HTR-8/SVneo (cell line): Measurements from ENCODE around the gene RFTN1.

Experiments used
- DNase-seq: peaks from one replicate; pipeline ENCODE4 v3.0.0; 2011; ENCODE audit warnings: low spot score, mixed read lengths; ENCODE audit not compliant: insufficient read length
- FAIRE-seq: peaks from 2 replicates; lab custom pipeline; 2011; peaks lifted over from hg19 to GRCh38; lab: Jason Lieb, UNC

RFTN1 gene

GRCh38 chr3:16442730-16443129 lies 70.8 kb downstream of the RFTN1 start:
- FAIRE-seq (no peak), DNase-seq (no peak)

GRCh38 chr3:16441371-16441875 lies 72.1 kb downstream of the RFTN1 start:
- DNase-seq (no peak), FAIRE-seq (no peak)

- FAIRE-seq (no peak), DNase-seq (no peak)
These were observed 73.4 kb downstream of the RFTN1 start for GRCh38 chr3:16439848-16440708.

GRCh38 chr3:16439163-16439847 lies 74.2 kb downstream of the RFTN1 start:
- DNase-seq (no peak), FAIRE-seq (no peak)

- no peak for FAIRE-seq
- DNase-seq = no peak
These were observed 75.9 kb downstream of the RFTN1 start for GRCh38 chr3:16437640-16438039.

GRCh38 chr3:16433701-16434151 lies 79.8 kb downstream of the RFTN1 start:
- no peak for FAIRE-seq
- DNase-seq = no peak

- FAIRE-seq (no peak), DNase-seq (no peak)
These were observed 80.8 kb downstream of the RFTN1 start for GRCh38 chr3:16432714-16433113.

- DNase-seq (no peak), FAIRE-seq (no peak)
These were observed 82.5 kb downstream of the RFTN1 start for GRCh38 chr3:16430717-16431630.

GRCh38 chr3:16429086-16429485 lies 84.4 kb downstream of the RFTN1 start:
- FAIRE-seq = no peak

GRCh38 chr3:16428612-16429011 lies 84.9 kb downstream of the RFTN1 start:
- FAIRE-seq = no peak
- no peak for DNase-seq

More at GRCh38 chr3:16429086-16429485, 84.4 kb downstream of the RFTN1 start:
- no peak for DNase-seq

- DNase-seq (peak; percentile 41), FAIRE-seq (peak; percentile 71)
These were observed 86.2 kb downstream of the RFTN1 start for GRCh38 chr3:16427103-16427965.

- no peak for DNase-seq
- no peak for FAIRE-seq
These were observed 86.8 kb downstream of the RFTN1 start for GRCh38 chr3:16426665-16427064.

- FAIRE-seq = no peak
- no peak for DNase-seq
These were observed 87.5 kb downstream of the RFTN1 start for GRCh38 chr3:16426029-16426400.

GRCh38 chr3:16425398-16426028 lies 88.0 kb downstream of the RFTN1 start:
- FAIRE-seq (no peak), DNase-seq (no peak)

GRCh38 chr3:16423947-16424673 lies 89.4 kb downstream of the RFTN1 start:
- DNase-seq = no peak
- no peak for FAIRE-seq

GRCh38 chr3:16423298-16423697 lies 90.2 kb downstream of the RFTN1 start:
- FAIRE-seq (no peak), DNase-seq (no peak)

GRCh38 chr3:16419640-16420241 lies 93.8 kb downstream of the RFTN1 start:
- no peak for DNase-seq
- no peak for FAIRE-seq
